Fibroblast of lung (primary cell): ENCODE measurements around the gene MBD6.

Experiments used
- EZH2 ChIP-seq: IDR thresholded peaks from 2 replicates; pipeline ENCODE4 v1.5.1; 2012; ENCODE audit warnings: low read length, control low read depth, mild to moderate bottlenecking; ENCODE audit errors: missing control alignments
- TF ChIP-seq, protein P1 (sequence below), 2 donors: IDR thresholded peaks in 1 of 2; conservative IDR thresholded peaks in 1 of 2; 1 replicate in 1 of 2; 2 replicates in 1 of 2; pipeline ENCODE4 v1.5.1; 2011 to 2012; ENCODE audit warnings: low read length in 2 of 2, control low read depth in 1 of 2, inconsistent platforms in 1 of 2, low read depth in 1 of 2, mild to moderate bottlenecking in 1 of 2

DNA sequence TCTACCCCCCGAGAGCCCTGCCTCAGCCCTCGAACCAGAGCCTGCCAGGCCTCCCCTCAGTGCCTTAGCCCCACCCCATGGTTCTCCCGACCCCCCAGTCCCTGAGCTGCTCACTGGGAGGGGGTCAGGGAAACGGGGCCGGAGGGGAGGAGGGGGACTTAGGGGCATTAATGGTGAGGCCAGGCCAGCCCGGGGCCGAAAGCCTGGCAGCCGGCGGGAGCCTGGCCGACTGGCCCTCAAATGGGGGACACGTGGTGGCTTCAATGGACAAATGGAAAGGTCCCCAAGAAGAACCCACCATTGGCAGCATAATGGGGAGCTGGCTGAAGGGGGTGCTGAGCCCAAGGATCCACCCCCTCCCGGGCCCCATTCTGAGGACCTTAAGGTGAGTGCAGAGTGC lies 5.6 kb downstream of the MBD6 start:
- TF ChIP-seq, protein P1, sequence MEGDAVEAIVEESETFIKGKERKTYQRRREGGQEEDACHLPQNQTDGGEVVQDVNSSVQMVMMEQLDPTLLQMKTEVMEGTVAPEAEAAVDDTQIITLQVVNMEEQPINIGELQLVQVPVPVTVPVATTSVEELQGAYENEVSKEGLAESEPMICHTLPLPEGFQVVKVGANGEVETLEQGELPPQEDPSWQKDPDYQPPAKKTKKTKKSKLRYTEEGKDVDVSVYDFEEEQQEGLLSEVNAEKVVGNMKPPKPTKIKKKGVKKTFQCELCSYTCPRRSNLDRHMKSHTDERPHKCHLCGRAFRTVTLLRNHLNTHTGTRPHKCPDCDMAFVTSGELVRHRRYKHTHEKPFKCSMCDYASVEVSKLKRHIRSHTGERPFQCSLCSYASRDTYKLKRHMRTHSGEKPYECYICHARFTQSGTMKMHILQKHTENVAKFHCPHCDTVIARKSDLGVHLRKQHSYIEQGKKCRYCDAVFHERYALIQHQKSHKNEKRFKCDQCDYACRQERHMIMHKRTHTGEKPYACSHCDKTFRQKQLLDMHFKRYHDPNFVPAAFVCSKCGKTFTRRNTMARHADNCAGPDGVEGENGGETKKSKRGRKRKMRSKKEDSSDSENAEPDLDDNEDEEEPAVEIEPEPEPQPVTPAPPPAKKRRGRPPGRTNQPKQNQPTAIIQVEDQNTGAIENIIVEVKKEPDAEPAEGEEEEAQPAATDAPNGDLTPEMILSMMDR (conservative IDR thresholded peaks at IDR 0.05 in 1 of 2, IDR thresholded peaks at IDR 0.05 in 1 of 2; ENCODE audit: low read depth in 1 of 2, low read length in 2 of 2) = no peak
- TF ChIP-seq EZH2 = no peak
